ENCODE measurements around the gene SH3BP4.

Gene SH3BP4

DNA sequence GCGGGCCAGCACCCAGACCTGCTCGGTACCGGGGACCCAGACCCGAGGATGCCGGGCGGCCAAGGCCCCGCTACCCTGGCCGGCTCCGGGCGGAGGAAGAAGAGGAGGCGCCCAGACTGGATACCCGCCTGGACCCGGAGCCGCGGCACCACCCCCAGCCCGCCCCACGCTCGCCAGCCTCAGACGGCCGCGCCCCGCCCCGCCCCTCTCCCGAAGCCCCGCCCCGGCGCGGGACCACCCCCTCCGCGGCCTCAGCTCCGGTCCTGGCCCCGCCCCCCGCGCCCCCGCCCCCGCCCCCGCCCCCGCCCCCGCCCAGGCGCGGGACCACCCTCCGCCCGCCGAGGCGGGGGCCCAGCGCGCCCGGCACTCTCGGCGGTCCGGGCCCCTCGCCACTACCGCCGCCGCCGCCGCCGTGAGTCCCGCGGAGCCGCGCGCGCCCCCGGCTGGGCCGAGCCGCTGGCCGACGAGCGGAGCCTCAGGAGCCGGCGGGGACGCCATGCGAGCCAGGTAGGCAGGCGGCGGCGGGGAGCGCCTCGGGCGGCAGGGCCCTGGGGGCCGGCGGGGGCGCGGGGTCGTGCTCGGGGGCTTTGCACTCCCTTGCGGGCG lies at the start of gene SH3BP4:
SH3BP4 (plus strand) TSS at position 354 of the 606 bp plus-strand sequence. CDS start 82,986 bp downstream, outside the sequence.
- DNase-seq = peak; percentile 36

DNA sequence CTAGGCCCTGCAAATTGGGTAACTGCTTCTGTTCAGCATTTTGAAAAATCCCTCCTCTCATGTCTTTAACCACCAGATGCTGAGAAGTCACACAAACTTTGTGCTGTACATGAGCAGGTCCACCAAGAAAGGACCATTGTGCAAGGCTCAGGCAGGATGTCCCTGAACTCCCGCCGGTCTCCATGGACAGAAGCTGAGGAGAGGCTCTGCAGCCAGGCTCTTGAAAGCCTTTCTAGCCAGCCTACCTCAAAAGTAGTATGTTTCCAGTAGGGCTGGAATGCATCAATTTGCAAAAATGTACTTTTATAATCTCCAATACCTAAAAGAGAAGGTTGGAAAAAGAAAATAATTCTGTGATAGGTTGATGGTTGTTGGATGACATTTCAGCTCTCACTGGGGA lies 47.0 kb upstream of the SH3BP4 start:
- DNase-seq = no peak

GRCh38 chr2:234905547-234906265 lies 46.1 kb upstream of the SH3BP4 start:
- no peak for DNase-seq

DNA sequence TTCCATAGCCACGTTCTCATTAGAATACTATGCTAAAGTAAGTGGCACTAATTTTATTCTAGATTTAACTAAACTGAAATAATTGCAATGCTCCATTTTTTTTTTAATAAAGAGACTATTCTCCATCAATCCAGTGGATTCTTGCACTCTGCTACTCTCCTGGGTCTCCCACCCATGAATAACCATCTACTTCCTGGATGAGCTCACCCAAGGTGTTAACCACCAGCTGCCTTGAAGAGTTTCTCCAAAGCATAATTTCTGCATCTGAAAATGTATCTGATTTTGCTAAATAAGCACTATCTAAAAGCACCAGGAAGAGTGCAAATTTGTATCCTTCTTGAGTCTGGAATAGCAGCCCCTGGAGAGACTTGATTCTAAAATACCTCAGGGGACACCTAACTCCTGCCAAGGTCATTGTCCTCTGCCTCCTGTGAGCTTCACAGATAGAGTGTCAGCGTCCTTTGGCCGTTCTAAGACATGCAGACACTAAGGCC lies 41.6 kb upstream of the SH3BP4 start:
- no peak for DNase-seq

DNA sequence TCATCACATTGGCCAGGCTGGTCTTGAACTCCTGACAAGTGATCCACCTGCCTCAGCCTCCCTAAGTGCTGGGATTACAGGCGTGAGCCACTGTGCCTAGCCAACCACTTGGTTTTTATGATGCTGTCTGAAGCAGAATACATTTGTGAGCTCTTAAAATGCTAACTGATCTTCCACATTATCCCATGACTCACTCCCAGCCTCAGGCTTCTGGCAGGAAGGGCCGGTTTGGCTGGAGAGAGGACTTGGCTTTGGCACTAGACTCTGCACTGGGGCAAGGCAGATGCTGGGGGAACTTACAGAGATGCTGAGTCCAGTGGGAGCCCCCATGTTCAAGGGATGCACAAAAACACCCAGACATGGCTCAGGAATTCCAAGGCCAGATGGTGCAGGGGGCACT lies 40.5 kb upstream of the SH3BP4 start:
- DNase-seq = no peak

GRCh38 chr2:234912437-234912836 lies 39.4 kb upstream of the SH3BP4 start:
- no peak for DNase-seq

DNA sequence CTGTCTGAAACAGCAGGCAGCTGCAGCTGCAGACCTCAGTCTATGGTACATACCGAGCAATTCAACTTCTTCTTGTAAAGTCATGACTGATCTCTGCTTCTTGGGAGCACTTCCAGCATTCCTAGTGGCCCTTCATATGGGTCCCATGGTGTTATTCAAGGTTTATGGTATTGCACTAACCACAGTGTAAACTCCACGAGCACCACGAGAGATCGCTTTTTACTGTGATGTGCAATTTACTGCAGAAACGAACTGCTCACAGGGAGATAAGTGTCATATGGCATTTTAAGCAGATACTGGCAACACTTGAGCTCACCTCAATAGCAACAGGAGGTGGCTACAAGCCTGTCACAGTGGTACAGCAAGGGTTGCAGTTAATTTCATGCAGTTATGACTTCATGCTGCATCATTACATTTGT lies 38.6 kb upstream of the SH3BP4 start:
- no peak for DNase-seq

- DNase-seq = no peak
These were observed 37.3 kb upstream of the SH3BP4 start for GRCh38 chr2:234914371-234915154.

DNA sequence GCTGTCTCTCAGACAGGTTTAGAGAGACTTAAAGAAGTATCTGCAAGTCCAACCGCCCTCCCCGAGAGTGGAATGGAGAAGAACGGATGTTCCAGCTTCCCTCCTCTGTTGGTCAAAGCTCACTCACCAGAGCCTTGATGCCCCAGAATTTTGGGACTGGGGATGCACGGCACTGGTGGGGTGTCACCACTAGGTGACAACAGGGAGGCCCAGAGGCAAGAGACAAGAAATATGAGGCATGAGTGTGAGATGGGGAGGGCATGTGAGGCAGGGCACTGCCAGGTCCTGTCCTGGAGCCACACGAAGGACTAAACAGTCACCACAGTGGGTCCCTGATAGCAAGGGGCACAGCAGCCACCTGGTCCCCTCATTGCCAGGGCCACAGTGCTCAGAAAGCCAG lies 35.1 kb upstream of the SH3BP4 start:
- DNase-seq = no peak

GRCh38 chr2:234917211-234917975 lies 34.4 kb upstream of the SH3BP4 start:
- no peak for DNase-seq

- no peak for DNase-seq
These were observed 32.1 kb upstream of the SH3BP4 start for GRCh38 chr2:234919711-234920110.

DNA sequence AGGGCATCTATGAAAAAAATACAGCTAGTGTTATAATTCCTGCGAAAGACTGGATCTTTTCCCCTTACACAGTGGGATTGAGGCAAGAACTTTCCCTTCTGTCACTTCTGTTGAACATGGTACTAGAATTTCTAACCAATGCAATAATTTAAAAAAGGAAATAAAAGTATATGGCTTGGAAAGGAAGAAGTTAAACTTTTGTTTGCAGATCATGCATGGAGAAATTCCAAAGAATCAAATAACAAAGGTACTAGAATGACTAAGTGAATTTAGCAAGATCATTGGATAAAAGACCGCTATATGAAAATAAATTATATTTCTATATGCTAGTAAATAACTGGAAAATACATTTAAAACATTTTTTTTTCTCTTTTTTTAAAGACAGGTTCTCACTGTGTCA lies 31.0 kb upstream of the SH3BP4 start:
- DNase-seq = no peak

DNA sequence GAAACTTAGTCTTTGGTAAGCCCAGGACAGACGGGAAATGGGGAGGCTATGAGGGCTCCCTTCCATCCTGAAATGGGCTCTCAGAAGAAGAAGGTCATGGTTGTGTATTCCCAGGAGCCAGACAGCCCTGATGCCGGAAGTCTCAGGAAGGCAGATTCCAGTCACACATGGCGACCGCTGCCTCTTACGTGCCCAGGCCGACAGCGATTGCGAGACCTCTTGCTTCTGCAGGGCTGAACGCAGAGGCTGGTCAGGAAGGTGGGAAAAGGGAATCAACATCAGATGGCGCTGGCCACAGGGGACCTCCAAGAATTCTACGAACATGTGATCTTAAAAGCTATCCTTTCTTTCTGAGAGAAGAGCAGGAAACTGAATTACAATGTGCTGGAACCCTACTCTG lies 22.8 kb upstream of the SH3BP4 start:
- DNase-seq = no peak

DNA sequence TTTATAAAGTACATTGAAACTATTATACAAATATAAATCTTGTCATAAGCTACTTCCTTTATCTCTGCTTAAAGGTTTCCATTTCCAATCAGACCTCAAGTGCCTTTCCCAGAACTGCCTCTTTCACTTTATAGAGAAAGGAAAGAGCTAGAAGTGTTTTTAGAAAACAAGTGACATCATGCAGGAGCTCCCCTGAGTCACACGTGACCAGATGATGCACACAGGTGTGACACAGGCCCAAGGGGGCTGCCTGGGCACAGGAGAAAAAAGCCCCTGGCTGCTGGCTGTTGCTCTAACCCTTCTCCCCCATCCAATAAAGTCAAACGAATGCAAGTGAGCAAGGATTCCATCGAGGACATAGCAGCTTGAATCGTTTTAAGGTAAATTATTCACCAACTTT lies 21.4 kb upstream of the SH3BP4 start:
- DNase-seq = no peak

DNA sequence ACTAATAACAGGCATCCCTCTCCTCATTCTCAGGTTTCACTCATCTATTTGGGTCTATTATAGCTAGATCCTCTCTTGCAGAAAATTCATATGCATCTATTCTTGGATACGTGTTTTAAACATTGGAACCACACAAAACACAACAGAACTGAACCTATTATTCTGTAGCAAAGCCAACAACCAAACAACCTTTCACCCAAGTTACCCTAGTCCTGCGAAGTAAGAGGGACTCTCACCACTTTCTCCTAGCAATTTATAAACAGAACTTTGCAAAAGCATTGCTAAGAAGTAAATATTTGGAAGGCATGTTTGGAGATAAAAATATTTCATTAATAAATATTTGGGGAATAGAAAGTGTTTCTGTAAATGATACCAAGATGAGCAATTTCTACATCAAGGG lies 20.4 kb upstream of the SH3BP4 start:
- no peak for DNase-seq

- no peak for DNase-seq
These were observed 19.1 kb upstream of the SH3BP4 start for GRCh38 chr2:234932591-234933168.

- no peak for DNase-seq
These were observed 16.5 kb upstream of the SH3BP4 start for GRCh38 chr2:234935311-234935710.

- DNase-seq = no peak
These were observed 12.2 kb upstream of the SH3BP4 start for GRCh38 chr2:234939576-234939975.

DNA sequence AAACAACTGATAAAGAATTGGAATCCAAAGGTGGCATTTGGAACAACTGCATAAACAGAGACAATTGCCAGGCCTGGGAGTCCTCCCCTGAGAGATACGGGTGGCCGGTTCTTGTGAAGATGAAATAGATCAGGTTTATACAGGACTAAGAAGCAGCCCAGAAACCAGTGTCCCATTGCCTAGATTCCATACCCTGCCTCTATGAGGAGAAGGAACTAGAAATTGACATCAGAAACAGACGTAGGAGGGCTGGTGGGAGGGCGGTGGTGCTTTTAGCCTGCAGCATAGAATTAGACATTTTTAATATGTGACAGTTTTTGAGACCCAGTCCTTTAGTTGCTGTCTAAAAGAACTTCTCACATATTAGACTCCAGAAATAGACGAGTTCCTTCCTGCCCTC lies 11.8 kb upstream of the SH3BP4 start:
- DNase-seq = no peak

GRCh38 chr2:234940527-234940926 lies 11.3 kb upstream of the SH3BP4 start:
- DNase-seq = no peak

DNA sequence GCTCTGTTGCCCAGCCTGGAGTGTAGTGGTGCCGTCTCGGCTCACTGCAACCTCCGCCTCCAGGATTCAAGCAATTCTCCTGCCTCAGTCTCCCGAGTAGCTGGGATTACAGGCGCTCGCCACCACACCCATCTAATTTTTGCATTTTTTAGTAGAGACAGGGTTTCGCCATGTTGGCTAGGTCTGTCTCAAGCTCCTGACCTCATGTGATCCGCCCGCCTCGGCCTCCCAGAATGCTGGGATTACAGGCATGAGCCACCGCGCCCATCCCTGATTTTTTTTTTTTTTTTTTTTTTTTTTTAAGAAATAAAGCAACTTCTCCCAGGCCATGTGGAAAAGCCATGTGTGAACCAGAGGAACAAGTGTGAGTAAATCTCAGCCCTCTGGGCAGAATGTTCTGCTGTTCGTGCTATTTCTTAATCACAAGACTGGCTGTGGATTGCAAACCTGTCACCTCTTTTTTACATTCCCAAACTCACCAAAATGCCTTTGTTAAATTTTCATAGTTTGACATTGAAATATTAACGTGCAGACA lies 6.4 kb upstream of the SH3BP4 start:
- no peak for DNase-seq

DNA sequence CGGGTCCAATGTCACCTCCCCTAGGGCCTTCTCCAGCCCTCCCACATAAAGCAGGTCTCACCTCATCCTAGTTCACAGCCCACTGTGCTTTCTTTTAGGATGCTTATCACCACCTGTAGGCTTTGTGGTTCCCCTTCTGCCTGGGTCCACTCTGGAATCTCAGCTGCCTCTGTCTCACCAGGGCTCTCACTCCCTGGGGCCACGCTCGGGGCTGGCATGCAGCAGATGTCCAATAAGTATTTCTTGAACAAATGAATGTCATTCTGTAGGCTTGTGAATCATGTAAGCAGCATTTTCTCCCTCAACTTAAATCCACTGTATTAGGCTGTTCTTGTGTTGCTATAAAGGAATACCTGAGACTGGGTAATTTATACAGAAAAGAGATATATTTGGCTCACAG lies 4.3 kb upstream of the SH3BP4 start:
- DNase-seq = no peak
